HG03045 (cell line): ENCODE results near the gene SEMA4C.
"Not testable (repeated sequence)": the region's sequence is repeated elsewhere in the genome, so short reads cannot be mapped to it uniquely, and the experiment has no call there.

Experiments used
- ATAC-seq: cut with Tn5 transposase; IDR thresholded peaks from one replicate; pipeline ENCODE4 v1.9.1; 2021; ENCODE audit warnings: mild to moderate bottlenecking, moderate library complexity; ENCODE audit not compliant: unreplicated experiment

The SEMA4C gene

GRCh38 chr2:96897491-96898134, 27.7 kb upstream of the SEMA4C start:
- no peak for ATAC-seq

GRCh38 chr2:96895746-96896651, 26.1 kb upstream of the SEMA4C start:
- ATAC-seq = no peak

- no peak for ATAC-seq
Measured at GRCh38 chr2:96895032-96895745, 25.3 kb upstream of the SEMA4C start.

- ATAC-seq = no peak
Measured at GRCh38 chr2:96894151-96894531, 24.3 kb upstream of the SEMA4C start.

GRCh38 chr2:96893289-96894150, 23.6 kb upstream of the SEMA4C start:
- ATAC-seq = no peak

- ATAC-seq = no peak
Measured at GRCh38 chr2:96891591-96892333, 21.9 kb upstream of the SEMA4C start.

GRCh38 chr2:96890726-96891385, 21.0 kb upstream of the SEMA4C start:
- ATAC-seq = no peak

- no peak for ATAC-seq
Measured at GRCh38 chr2:96890252-96890651, 20.4 kb upstream of the SEMA4C start.

- not testable (repeated sequence) for ATAC-seq
Measured at GRCh38 chr2:96889502-96889901, 19.6 kb upstream of the SEMA4C start.

- ATAC-seq = no peak
Measured at GRCh38 chr2:96888072-96889011, 18.5 kb upstream of the SEMA4C start.

- ATAC-seq = no peak
Measured at GRCh38 chr2:96887493-96888012, 17.7 kb upstream of the SEMA4C start.

GRCh38 chr2:96885432-96886347, 15.8 kb upstream of the SEMA4C start:
- no peak for ATAC-seq

- ATAC-seq = no peak
Measured at GRCh38 chr2:96884299-96885094, 14.6 kb upstream of the SEMA4C start.

- no peak for ATAC-seq
Measured at GRCh38 chr2:96883306-96883705, 13.4 kb upstream of the SEMA4C start.

- no peak for ATAC-seq
Measured at GRCh38 chr2:96882906-96883305, 13.0 kb upstream of the SEMA4C start.

- ATAC-seq = no peak
Measured at GRCh38 chr2:96882230-96882629, 12.3 kb upstream of the SEMA4C start.
